Stimulated activated naive CD4-positive, alpha-beta T cell (primary cell): ENCODE measurements around the gene NSUN2.

ENCODE experiments used
- DNase-seq, 6 experiments: peaks; one replicate each; lab custom pipeline; 2025; lab: John Stamatoyannopoulos, UW

NSUN2 gene

GRCh38 chr5:6644794-6645241 lies 12.0 kb upstream of the NSUN2 start:
- no peak for DNase-seq

- DNase-seq, result no peak
Observed at GRCh38 chr5:6642655-6643054, 9.8 kb upstream of the NSUN2 start.

DNA sequence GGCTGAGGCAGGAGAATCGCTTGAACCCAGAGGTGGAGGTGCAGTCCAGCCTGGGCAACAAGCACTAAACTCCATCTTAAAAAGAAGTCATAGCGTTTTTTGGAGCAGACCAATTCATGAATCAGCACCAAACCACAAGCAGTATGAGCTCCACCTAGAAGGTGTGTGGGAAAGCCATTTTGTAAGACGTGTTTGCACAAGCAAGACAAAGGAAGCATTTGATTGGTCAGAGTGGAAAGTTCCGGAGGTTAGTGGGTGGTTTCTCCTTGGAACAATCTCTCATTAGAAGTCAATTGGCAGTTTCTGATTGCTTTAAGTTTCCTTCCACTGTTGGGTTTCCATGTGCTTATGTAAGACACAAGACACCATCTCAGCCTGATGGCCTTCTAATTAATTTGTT lies 5.4 kb upstream of the NSUN2 start:
- no peak for DNase-seq

- no peak for DNase-seq
Observed at GRCh38 chr5:6637590-6637989, 4.7 kb upstream of the NSUN2 start.

DNA sequence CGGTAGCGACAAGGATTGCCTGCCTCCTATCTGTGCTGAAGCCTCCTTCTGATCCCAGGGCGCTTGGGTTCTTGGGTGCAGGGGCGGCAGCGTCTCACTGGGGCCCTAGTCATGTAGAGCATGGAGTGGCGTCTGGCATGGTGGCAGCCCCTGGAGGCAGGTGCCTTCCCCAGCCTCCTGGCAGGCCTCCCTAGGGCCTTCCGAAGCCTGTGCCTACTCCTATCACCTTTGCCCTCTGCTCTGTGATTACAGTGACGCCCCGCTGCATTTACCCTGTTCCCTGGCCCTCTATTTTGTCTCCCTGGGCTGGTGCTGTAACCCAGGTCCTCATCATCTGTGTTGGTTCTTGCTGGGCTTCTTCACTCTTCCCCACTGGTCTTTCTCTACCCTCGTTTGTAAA lies 4.2 kb upstream of the NSUN2 start:
- DNase-seq, result no peak

GRCh38 chr5:6636293-6636692 lies 3.4 kb upstream of the NSUN2 start:
- no peak for DNase-seq

GRCh38 chr5:6634788-6635430 lies 2.1 kb upstream of the NSUN2 start:
- no peak for DNase-seq

DNA sequence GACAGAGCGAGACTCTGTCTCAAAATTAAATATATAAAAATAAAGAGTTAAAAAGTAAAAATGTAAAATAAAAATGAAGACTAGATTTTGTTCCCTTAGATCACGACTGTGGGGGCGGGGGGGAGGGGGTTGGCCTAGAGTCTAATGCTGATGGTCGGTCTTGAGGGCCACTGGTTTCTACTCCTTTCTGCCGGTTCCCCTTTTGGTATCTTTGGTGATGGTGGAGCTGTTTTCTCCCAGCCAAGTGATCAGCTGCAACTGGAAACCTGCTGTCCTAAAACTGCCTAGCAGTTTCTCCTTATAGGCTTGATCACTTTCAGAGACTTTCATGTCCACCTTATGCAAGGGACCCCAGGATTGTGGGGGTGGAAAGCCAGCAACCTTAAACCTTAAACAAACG lies 1.5 kb upstream of the NSUN2 start:
- DNase-seq, result no peak

DNA sequence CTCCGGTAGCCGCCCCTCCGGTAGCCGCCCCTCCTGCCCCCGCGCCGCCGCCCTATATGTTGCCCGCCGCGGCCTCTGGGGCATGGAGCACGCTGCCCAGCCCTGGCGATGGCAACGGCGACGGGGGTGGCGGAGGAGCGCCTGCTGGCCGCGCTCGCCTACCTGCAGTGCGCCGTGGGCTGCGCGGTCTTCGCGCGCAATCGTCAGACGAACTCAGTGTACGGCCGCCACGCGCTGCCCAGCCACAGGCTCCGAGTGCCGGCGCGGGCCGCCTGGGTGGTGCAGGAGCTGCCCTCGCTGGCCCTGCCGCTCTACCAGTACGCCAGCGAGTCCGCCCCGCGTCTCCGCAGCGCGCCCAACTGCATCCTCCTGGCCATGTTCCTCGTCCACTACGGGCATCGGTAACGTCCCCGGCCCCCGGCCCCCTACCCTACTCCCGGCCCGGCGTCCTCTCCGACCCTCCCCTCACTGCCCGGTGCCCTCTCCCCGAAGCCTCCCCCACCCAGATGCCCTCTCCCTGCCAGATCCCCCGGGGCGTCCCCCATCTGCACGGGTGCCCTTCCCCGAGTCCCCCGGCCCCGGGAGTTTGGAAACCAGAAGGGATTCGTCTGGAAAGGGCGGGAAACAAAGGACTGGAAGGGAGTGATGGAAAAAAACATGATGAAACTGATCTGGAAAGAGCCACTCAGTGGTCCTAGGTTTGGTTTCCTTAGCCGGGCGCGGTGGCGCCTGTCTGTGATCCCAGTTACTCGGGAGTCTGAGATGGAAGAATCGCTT lies 813 bp upstream of the NSUN2 start:
- DNase-seq, result peak in 3 of 6 experiments; percentile 21 to 35 (median 29)

GRCh38 chr5:6632324-6632887 lies 438 bp downstream of the NSUN2 start:
- no peak for DNase-seq

DNA sequence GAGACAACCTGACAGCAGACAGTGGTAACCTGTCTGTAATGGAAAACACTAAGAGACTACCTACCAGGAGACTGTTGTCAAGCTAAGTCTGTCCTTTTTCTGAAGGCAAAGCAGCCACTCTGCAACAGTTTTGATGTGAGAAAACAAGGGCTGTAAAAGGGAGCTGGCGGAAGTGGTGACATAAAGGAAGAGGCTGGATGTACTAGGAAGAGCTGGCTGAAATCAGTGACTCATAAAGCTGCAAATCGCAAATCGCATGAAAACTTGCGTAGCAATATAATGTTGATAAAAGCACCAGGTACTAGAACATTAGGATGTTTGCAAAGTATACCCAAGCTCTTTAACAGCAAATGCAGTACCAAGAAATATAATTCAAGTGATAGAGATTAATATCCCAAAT lies 1.4 kb downstream of the NSUN2 start:
- DNase-seq, result no peak

- DNase-seq, result no peak
Observed at GRCh38 chr5:6626508-6626907, 6.3 kb downstream of the NSUN2 start.

DNA sequence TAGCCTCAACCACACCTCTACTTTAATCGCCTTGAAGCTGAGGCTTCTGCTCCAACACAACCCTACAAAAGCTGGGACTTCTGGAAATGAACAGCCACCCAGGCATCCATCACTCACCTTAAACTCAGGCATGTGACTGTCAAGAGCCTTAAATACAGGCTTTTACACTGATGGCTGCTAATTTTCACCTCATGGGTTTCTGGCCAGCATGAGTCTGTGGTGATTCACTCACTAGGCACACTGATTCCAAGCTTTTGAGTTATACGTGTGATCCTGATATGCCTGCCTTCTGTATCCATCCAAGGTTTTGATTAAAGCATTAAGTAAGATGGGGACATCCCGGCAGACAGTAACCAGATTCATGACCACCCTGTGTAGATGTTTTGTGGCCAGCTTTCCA lies 8.9 kb downstream of the NSUN2 start:
- DNase-seq, result no peak

- no peak for DNase-seq
Observed at GRCh38 chr5:6623228-6623627, 9.6 kb downstream of the NSUN2 start.

GRCh38 chr5:6616632-6617031 lies 16.2 kb downstream of the NSUN2 start:
- DNase-seq, result no peak

DNA sequence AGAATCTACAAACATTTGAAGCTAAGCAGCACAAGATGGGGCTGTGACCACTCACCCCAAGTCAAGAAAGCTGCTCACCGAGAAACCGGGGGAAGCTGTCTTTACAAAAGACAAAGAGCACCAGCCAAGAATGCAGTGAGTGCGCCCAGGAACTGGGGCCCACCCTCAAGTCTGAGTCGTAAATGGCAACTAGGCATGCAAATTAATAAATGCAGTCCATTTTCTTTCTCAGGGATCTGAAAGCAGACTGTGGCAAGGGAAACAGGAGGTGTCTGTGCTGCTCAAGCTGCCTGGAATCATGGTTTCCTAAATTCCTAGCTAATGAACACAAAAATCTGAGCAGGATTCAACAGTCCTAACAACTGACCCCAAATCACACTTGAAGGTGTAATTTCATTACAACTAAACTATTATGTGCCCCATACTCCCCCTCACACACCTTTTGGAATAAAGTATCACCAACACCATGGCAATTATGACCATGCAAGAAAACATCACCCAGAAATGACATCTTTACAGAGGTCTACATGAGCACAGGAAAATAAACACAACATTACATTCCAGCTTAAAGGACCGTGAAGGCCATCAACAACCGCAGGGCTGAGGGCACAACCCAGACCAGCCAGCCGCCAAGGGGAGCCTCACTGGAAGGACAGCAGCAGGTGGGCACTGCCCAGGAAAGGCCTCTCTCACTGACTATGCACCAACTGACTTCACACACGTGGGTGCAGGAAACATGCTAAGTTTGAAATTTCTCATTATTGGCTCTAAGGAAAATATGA lies 17.6 kb downstream of the NSUN2 start:
- DNase-seq, result no peak

- DNase-seq, result no peak
Observed at GRCh38 chr5:6611334-6612256, 21.2 kb downstream of the NSUN2 start.

GRCh38 chr5:6608016-6608415 lies 24.8 kb downstream of the NSUN2 start:
- no peak for DNase-seq

GRCh38 chr5:6607559-6607936 lies 25.3 kb downstream of the NSUN2 start:
- DNase-seq, result no peak

GRCh38 chr5:6606884-6607558 lies 25.8 kb downstream of the NSUN2 start:
- no peak for DNase-seq

DNA sequence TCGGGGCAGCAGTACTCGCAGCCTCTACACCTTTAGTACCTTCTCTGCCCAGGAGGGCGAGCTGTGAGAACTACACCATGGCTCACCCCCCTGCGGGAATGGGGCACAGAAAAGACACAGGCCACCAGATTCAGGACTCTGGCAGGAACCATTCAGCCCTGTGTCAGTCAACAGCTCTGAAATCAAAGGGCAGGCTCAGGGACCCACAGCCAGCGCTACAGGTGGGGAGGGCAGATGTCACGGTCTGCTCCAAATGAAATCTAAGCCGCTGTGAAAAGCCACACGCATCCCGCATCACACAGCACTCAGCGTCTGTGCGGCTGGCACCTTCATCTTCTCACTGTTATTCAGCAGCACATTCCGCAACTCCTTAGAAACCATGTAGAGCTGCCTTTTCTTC lies 27.9 kb downstream of the NSUN2 start:
- no peak for DNase-seq
